HG03108 (cell line): ENCODE data around the gene MAVS.
"Not testable (repeated sequence)": the region's sequence is repeated elsewhere in the genome, so short reads cannot be mapped to it uniquely, and the experiment has no call there.

Experiments used
- ATAC-seq: cut with Tn5 transposase; IDR thresholded peaks from one replicate; pipeline ENCODE4 v1.9.1; 2021; ENCODE audit warnings: moderate library complexity; ENCODE audit not compliant: unreplicated experiment

Gene MAVS

GRCh38 chr20:3814928-3815495 lies 31.6 kb upstream of the MAVS start:
- ATAC-seq: no peak

- ATAC-seq: no peak
These were observed 30.8 kb upstream of the MAVS start for GRCh38 chr20:3815703-3816315.

GRCh38 chr20:3818155-3819151 lies 28.2 kb upstream of the MAVS start:
- ATAC-seq: no peak

- no peak for ATAC-seq
These were observed 27.1 kb upstream of the MAVS start for GRCh38 chr20:3819411-3820047.

- ATAC-seq: peak; percentile 77
These were observed 26.4 kb upstream of the MAVS start, which contains the start of gene AP5S1 for GRCh38 chr20:3820048-3820900. Gene AP5S1, plus strand, starts transcription at chr20:3820547. Its CDS starts 1,571 bp downstream, at chr20:3822118.

GRCh38 chr20:3820901-3821727 lies 25.5 kb upstream of the MAVS start:
- no peak for ATAC-seq

- no peak for ATAC-seq
These were observed 24.6 kb upstream of the MAVS start for GRCh38 chr20:3821996-3822395.

GRCh38 chr20:3823881-3824280 lies 22.8 kb upstream of the MAVS start:
- no peak for ATAC-seq

- ATAC-seq: no peak
These were observed 21.1 kb upstream of the MAVS start for GRCh38 chr20:3825526-3825925.

GRCh38 chr20:3826420-3826819 lies 20.2 kb upstream of the MAVS start:
- no peak for ATAC-seq

GRCh38 chr20:3828798-3829197 lies 17.8 kb upstream of the MAVS start:
- ATAC-seq: no peak

- ATAC-seq: not testable (repeated sequence)
These were observed 16.7 kb upstream of the MAVS start for GRCh38 chr20:3829891-3830290.

GRCh38 chr20:3836132-3836531 lies 10.5 kb upstream of the MAVS start:
- no peak for ATAC-seq

GRCh38 chr20:3839328-3839727 lies 7.3 kb upstream of the MAVS start:
- no peak for ATAC-seq

GRCh38 chr20:3840201-3840600 lies 6.4 kb upstream of the MAVS start:
- not testable (repeated sequence) for ATAC-seq

GRCh38 chr20:3842348-3842930 lies 4.2 kb upstream of the MAVS start:
- ATAC-seq: no peak

GRCh38 chr20:3843490-3843889 lies 3.1 kb upstream of the MAVS start:
- no peak for ATAC-seq

- not testable (repeated sequence) for ATAC-seq
These were observed 2.5 kb upstream of the MAVS start for GRCh38 chr20:3843990-3844619.

GRCh38 chr20:3846378-3846739 lies 275 bp upstream of the MAVS start:
- no peak for ATAC-seq
